ENCODE measurements around the gene SAP130.

DNA sequence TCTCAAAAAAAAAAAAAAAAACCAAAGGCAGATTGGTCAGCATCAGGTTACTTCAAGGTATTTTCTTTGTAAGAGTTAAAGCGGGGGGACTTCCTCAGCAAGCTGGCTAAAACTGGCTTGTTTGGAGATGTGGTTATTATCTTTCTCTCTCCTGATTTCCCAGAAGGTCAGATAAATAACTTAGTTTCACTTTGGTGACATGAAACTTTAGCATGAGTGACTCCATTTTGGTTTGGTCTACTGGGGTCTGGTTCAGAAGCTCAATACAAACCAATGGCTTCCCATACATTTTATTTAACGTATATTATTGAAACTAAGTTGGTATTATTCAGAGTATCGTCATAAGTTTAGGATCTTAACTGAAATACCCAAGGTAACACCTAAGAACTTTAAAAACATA, 100.5 kb downstream of the SAP130 start:
- TF ChIP-seq, protein P1, sequence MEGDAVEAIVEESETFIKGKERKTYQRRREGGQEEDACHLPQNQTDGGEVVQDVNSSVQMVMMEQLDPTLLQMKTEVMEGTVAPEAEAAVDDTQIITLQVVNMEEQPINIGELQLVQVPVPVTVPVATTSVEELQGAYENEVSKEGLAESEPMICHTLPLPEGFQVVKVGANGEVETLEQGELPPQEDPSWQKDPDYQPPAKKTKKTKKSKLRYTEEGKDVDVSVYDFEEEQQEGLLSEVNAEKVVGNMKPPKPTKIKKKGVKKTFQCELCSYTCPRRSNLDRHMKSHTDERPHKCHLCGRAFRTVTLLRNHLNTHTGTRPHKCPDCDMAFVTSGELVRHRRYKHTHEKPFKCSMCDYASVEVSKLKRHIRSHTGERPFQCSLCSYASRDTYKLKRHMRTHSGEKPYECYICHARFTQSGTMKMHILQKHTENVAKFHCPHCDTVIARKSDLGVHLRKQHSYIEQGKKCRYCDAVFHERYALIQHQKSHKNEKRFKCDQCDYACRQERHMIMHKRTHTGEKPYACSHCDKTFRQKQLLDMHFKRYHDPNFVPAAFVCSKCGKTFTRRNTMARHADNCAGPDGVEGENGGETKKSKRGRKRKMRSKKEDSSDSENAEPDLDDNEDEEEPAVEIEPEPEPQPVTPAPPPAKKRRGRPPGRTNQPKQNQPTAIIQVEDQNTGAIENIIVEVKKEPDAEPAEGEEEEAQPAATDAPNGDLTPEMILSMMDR (IDR thresholded peaks at IDR 0.05), result no peak
- TF ChIP-seq EZH2 (IDR thresholded peaks at IDR 0.05), result no peak
- no peak for TF ChIP-seq EZH2phosphoT487 (IDR thresholded peaks at IDR 0.05)
